SK-N-MC (cell line): ENCODE data around the gene DDX17.

Experiments used
- DNase-seq: peaks from one replicate; pipeline ENCODE4 v3.0.0-alpha.2; 2011; ENCODE audit warnings: low read depth, low spot score
- H3K27ac ChIP-seq: fragments of 200-600 bp; sonication (generic); 2 replicates; pipeline ENCODE4 v1.5.1; 2016; ENCODE audit warnings: mixed run types
- H3K36me3 ChIP-seq: fragments of 200-600 bp; sonication (generic); 2 replicates; pipeline ENCODE4 v1.6.1; 2017; ENCODE audit warnings: antibody characterized with exemption, low read length, mixed read lengths; ENCODE audit not compliant: insufficient read depth
- H3K4me3 ChIP-seq: fragments of 200-600 bp; sonication (generic); 2 replicates; pipeline ENCODE4 v1.5.1; 2016
- H3K9ac ChIP-seq: fragments of 200-600 bp; sonication (generic); 2 replicates; pipeline ENCODE4 v1.8.0; 2017; ENCODE audit warnings: mixed run types, mixed read lengths; ENCODE audit not compliant: insufficient read length
- H3K9me3 ChIP-seq: fragments of 200-600 bp; sonication (generic); 2 replicates; pipeline ENCODE4 v1.6.1; 2017; ENCODE audit warnings: low read depth, mild to moderate bottlenecking, antibody characterized with exemption, low read length, moderate library complexity, mixed read lengths
- EZH2 ChIP-seq: fragments of 200-600 bp; sonication (generic); IDR thresholded peaks from one replicate; pipeline ENCODE4 v1.6.1; 2017; ENCODE audit warnings: antibody characterized with exemption
- FOXP2 ChIP-seq: optimal IDR thresholded peaks from 2 replicates; pipeline ENCODE3; 2011; ENCODE audit warnings: mild to moderate bottlenecking, moderate library complexity; ENCODE audit not compliant: insufficient read depth; ENCODE audit errors: extremely low read length, control extremely low read depth
- POLR2AphosphoS5 ChIP-seq: IDR thresholded peaks from 2 replicates; pipeline ENCODE4 v1.6.1; 2012; ENCODE audit warnings: mild to moderate bottlenecking, low read depth, low read length, borderline replicate concordance

DDX17 gene

GRCh38 chr22:38453996-38454352 is 52.1 kb downstream of the DDX17 start:
- no peak for TF ChIP-seq EZH2
- no peak for TF ChIP-seq POLR2AphosphoS5
- TF ChIP-seq FOXP2 = no peak
- Histone ChIP-seq H3K9me3 (no peaks in the 10 kb centered on the region), H3K27ac (no peak overlapping the region), H3K36me3 (no peaks in the 10 kb centered on the region), H3K4me3 (peak overlapping the region; percentile 72), H3K9ac (no peak overlapping the region)
- DNase-seq = no peak

- H3K9me3 ChIP-seq = no peaks in the 10 kb centered on the region
- H3K4me3 ChIP-seq = no peak overlapping the region
- no peaks in the 10 kb centered on the region for H3K36me3 ChIP-seq
- TF ChIP-seq FOXP2 (no peak), POLR2AphosphoS5 (no peak), EZH2 (no peak)
- no peak for DNase-seq
- H3K27ac ChIP-seq = no peak overlapping the region
- no peak overlapping the region for H3K9ac ChIP-seq
These were observed 52.9 kb downstream of the DDX17 start for GRCh38 chr22:38453066-38453672.

- no peak overlapping the region for H3K4me3 ChIP-seq
- TF ChIP-seq EZH2 = no peak
- no peaks in the 10 kb centered on the region for H3K9me3 ChIP-seq
- DNase-seq = no peak
- no peaks in the 10 kb centered on the region for H3K36me3 ChIP-seq
- no peak overlapping the region for H3K9ac ChIP-seq
- H3K27ac ChIP-seq = no peak overlapping the region
These were observed 53.6 kb downstream of the DDX17 start for GRCh38 chr22:38452373-38453065.

- no peak overlapping the region for H3K4me3 ChIP-seq
- no peak overlapping the region for H3K9ac ChIP-seq
- H3K27ac ChIP-seq = no peak overlapping the region
- DNase-seq = no peak
- no peaks in the 10 kb centered on the region for H3K36me3 ChIP-seq
- TF ChIP-seq POLR2AphosphoS5 (no peak), EZH2 (no peak), FOXP2 (no peak)
- no peaks in the 10 kb centered on the region for H3K9me3 ChIP-seq
These were observed 54.2 kb downstream of the DDX17 start for GRCh38 chr22:38451864-38452263.

- no peak for TF ChIP-seq POLR2AphosphoS5
- Histone ChIP-seq H3K27ac (no peak overlapping the region), H3K36me3 (no peaks in the 10 kb centered on the region), H3K9ac (no peak overlapping the region), H3K4me3 (no peak overlapping the region), H3K9me3 (no peaks in the 10 kb centered on the region)
- no peak for DNase-seq
These were observed 54.7 kb downstream of the DDX17 start for GRCh38 chr22:38451404-38451803.

- Histone ChIP-seq H3K4me3 (no peak overlapping the region), H3K27ac (no peak overlapping the region), H3K36me3 (no peaks in the 10 kb centered on the region), H3K9me3 (no peaks in the 10 kb centered on the region), H3K9ac (no peak overlapping the region)
- no peak for DNase-seq
- TF ChIP-seq FOXP2 = no peak
- no peak for TF ChIP-seq POLR2AphosphoS5
- no peak for TF ChIP-seq EZH2
These were observed 55.8 kb downstream of the DDX17 start for GRCh38 chr22:38450234-38450797.

- H3K27ac ChIP-seq = no peak overlapping the region
- DNase-seq = no peak
- H3K9me3 ChIP-seq = no peaks in the 10 kb centered on the region
- no peak overlapping the region for H3K4me3 ChIP-seq
- H3K36me3 ChIP-seq = no peaks in the 10 kb centered on the region
- no peak for TF ChIP-seq POLR2AphosphoS5
- TF ChIP-seq FOXP2 = no peak
- TF ChIP-seq EZH2 = no peak
- no peak overlapping the region for H3K9ac ChIP-seq
These were observed 56.3 kb downstream of the DDX17 start for GRCh38 chr22:38449776-38450175.

- Histone ChIP-seq H3K36me3 (no peaks in the 10 kb centered on the region), H3K4me3 (no peak overlapping the region), H3K9me3 (no peaks in the 10 kb centered on the region), H3K27ac (no peak overlapping the region), H3K9ac (no peak overlapping the region)
- DNase-seq = no peak
- TF ChIP-seq POLR2AphosphoS5 (no peak), EZH2 (no peak), FOXP2 (no peak)
These were observed 57.0 kb downstream of the DDX17 start for GRCh38 chr22:38448945-38449745.

GRCh38 chr22:38446018-38446601 is 60.0 kb downstream of the DDX17 start:
- TF ChIP-seq EZH2 = no peak
- TF ChIP-seq POLR2AphosphoS5 = no peak
- TF ChIP-seq FOXP2 = no peak
- no peak for DNase-seq
- Histone ChIP-seq H3K9ac (no peak overlapping the region), H3K9me3 (no peaks in the 10 kb centered on the region), H3K4me3 (no peak overlapping the region), H3K27ac (no peak overlapping the region), H3K36me3 (no peaks in the 10 kb centered on the region)
